Activated T-helper 1 cell treated with anti-CD3 and anti-CD28 coated beads, Interleukin-2, amount 50 U/mL, for 16 hours (primary cell): Measurements from ENCODE around the gene BARX1.
A peak's percentile ranks its signal among the peaks of the same experiment; 100 is the strongest.
"Not testable (repeated sequence)": the region's sequence is repeated elsewhere in the genome, so short reads cannot be mapped to it uniquely, and the experiment has no call there.

ENCODE experiments used
- DNase-seq, 2 donors: peaks; one replicate each; pipeline ENCODE4 v3.0.0-alpha.2; 2020; ENCODE audit warnings: low read depth in 1 of 2, low spot score in 1 of 2

BARX1 gene

GRCh38 chr9:93967020-93967803 is 12.1 kb upstream of the BARX1 start:
- no peak for DNase-seq

DNA sequence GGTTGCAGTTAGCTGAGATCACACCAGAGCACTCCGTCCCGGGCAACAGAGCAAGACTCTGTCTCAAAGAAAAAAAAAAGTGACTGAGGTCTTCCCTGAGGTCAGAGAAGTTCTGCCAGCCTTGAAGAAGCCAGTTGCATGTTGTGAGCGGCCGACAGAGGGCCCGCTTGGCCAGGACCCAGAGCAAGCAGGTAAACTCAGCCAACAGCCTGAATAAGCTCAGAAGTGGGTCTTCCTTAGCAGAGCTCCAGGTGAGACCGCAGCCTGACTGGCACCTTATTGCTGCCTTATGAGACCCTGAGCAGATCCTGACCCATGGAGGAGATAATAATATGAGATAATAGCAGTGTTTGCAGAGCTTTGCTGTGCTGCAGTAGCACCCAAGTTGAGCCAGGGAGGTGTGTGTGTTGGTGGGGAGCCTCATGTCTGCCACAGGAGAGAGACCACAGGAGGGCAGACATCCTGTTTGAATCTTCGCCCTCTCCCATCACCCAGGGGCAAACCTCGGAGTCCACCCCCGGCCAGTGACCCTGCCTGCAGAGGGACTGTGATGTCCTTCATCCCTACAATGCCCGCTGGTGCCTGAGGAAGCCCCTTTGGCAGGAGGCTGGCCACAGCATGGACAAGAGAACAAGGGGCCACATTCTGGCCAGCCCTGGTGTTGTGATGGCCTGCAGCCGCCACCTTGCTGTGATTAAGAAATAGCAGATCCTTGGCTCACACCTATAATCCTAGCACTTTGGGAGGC is 10.8 kb upstream of the BARX1 start:
- DNase-seq = no peak

GRCh38 chr9:93964685-93965084 is 9.5 kb upstream of the BARX1 start:
- no peak for DNase-seq

- DNase-seq = no peak
Observed at GRCh38 chr9:93963969-93964368, 8.8 kb upstream of the BARX1 start.

DNA sequence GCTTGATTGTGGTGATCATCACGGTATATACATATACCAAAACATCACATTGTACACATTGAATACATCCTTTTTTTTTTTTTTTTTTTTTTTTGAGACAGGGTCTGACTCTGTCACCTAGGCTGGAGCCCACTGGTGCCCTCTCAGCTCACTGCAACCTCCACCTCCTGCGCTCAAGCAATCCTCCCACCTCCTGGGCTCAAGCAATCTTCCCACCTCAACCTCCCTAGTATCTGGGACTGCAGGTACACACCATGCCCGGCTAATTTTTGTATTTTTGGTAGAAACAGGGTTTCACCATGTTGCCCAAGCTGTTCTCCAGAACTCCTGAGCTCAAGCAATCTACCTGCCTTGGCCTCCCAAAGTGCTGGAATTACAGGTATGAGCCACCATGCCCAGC is 8.3 kb upstream of the BARX1 start:
- DNase-seq = not testable (repeated sequence)

DNA sequence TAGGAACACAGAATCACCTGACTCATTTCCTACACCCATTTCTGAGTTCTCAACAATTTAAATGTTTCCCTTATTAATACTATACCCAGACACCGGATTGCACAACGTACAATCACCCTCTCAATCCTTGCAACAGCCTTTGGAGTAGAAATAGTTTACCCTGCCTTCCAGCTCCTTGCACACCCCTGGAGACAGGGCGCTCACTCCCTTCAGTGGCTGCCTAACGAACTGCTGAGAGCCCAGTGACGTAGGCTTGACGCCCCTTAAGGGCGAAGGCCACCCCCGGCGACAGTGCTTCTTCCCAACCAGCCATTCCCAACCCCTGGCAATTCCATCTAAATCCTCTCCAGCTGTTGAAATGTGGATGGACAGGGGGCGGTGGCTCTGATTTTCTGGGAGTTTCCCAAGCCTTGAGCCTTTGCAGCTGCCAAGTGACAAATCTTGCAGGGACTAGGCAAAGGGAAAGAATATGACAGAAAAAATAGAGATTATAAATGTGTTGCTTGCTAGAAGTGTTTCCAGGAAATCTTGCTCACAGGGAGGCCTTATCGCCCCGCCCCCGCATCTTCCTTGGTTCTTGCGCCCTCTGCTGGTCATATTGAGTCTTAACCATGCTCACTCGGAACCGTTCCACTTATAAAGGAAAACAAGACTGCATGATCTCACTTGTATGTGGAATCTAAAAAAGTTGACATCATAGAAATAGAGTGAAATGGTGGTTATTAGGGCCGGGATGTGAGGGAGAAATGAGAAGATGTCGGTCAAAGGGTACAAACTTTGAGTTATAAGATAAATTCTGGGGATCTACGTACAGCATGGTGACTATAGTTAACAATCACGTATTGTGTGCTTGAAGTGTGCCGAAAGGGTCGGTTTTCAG is 7.6 kb upstream of the BARX1 start:
- peak; percentile 55 to 66 for DNase-seq

GRCh38 chr9:93962017-93962416 is 6.9 kb upstream of the BARX1 start:
- DNase-seq = no peak

GRCh38 chr9:93960971-93961841 is 6.1 kb upstream of the BARX1 start:
- DNase-seq = no peak

- DNase-seq = no peak
Observed at GRCh38 chr9:93960221-93960970, 5.2 kb upstream of the BARX1 start.

DNA sequence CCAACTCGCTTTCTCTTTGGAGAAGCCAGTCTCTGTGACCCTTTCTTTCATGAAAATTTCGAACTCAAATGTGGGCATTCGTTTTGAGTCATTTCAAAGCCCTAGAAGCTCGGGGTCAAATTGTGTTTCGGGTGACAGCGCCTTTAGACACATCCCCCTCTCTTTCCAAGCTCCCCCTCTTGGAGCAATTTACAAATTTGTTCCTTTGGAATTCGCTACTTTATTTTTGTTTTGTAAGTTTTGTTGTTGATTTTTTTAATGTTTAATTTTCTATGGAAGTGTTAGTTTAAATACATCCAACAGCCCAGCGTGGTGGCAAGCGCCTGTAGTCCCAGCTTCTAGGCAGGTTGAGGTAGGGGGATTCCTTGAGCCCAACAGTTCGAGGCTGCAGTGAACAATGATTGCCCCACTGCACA is 4.6 kb upstream of the BARX1 start:
- DNase-seq = no peak

DNA sequence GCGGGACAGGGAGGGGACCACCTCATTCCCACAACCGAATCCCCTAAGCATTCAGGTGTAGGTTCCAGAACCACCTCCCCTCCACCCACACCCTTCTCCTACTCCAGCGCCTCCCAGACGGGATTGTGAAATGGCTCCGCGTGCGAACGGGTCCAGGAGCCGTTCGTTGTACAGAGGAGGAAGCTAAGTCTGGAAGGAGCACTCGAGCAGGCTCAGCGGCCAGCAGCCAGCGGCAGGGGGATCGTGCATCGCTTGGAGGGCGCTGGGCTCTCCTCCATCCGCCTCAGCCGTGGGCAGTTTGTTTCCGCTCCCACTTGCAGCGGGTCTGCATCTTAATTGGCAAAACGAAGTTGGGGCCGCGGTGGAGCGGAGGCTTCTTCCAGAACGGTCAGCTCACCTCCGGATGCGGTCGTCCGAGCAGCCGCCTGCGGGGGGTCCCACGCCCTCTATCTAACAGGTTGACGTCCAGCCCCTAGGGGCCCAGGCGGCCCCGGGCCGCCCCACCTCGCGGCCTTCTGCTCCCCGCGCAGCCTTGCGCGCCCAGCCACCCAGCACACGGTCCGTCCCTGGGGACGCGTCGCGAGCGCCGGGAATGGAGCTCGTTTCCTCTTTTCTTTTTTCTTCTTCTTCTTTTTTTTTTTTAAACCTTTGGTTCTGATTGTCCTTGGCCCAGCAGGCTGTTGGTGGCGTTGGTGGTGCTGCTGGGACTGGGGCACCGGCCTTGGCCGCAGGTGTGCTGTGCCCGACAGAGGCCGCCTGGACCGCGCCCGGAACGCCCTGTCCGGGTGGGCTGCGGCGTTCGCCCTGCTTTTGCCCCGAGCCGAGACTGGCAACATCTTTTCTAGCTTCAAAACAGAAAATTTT is 3.9 kb upstream of the BARX1 start:
- no peak for DNase-seq

- no peak for DNase-seq
Observed at GRCh38 chr9:93958121-93958818, 3.1 kb upstream of the BARX1 start.

- DNase-seq = no peak
Observed at GRCh38 chr9:93955981-93956784, 1.0 kb upstream of the BARX1 start.

GRCh38 chr9:93954434-93955061 is 607 bp downstream of the BARX1 start:
- DNase-seq = no peak

DNA sequence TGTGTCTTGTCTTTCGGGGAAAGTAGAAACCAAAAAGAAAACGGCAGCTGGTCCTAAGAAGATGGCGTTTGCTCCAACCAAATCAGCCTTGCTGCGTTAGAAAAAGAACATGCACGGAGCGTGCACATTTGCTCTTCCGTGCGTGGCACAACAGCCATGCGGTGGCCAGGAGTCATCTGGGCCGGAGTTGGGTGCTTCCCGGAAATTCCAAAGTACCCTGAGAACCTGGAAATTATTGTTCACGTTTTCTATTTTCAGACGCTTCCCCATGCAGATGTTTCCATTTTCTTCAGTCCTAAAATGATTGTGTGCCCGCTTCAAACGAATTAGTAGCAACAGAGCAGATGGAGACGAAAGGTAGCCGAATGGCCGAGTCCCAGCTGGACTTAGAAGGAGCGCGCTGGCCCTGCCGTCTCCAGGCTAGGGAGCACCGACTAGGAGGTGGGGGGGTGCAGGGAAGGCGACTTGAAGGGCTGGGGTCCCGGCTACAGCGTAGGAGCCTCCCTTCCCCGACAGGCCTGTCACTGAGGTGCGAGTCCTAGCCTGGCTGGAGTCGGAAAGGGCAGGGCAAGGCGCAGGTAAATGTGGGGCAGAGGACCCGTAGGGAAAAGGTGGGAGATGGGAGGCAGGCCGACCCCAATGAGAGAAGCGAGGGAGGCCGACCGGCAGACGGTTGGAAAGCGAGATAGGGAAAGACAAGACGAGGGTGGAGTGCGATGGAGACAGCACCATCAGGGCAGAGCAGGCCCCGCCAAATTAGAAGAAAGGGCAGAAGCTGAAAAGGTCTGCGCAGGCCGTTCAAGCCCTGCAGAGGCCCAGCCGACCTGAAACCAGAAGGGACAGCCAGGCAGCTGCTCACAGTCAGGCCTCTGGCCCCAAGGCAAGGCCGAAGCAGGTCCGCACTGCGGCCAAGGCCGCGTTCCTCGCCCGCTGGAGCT is 1.4 kb downstream of the BARX1 start:
- no peak for DNase-seq
